ENCODE data around the gene TEAD2. TPM values are rescaled to one million over a fixed set of nuclear protein-coding genes. Genes with fewer than 3 reads are reported as not detected.
"Not testable (repeated sequence)": the region's sequence is repeated elsewhere in the genome, so short reads cannot be mapped to it uniquely, and the experiment has no call there.

Gene TEAD2
- total RNA-seq, 1 experiment from 2014 or later, result 2.4 TPM

- Mint-ChIP-seq H3K4me1 (ENCODE audit: low read depth, unreplicated experiment) (no peaks in the 10 kb centered on the region), H3K36me3 (ENCODE audit: insufficient read depth, unreplicated experiment) (no peaks in the 10 kb centered on the region), H3K4me3 (ENCODE audit: low read depth, unreplicated experiment) (no peak overlapping the region), H3K27me3 (ENCODE audit: unreplicated experiment) (peaks cover 29% of the 10 kb centered on the region), H3K9me3 (ENCODE audit: low read depth, unreplicated experiment) (peaks cover 7% of the 10 kb centered on the region), H3K27ac (ENCODE audit: unreplicated experiment) (no peak overlapping the region)
- CTCF ChIA-PET, result interaction anchor here (0.6 to 1.1 kb wide), 5 partner anchors 17 to 1560 kb away, joined by 3 to 10 read pairs (median 4); no protein-coding TSS in a partner anchor
- no TSS peak for BruUV-seq (replicated peaks)
- intact Hi-C loops (cut with micrococcal nuclease; ENCODE audit: unreplicated experiment), result no loop called here
- DNase-seq, result no peak
- no peak for TF ChIP-seq CTCF (IDR thresholded peaks at IDR 0.05; ENCODE audit: unreplicated experiment)
Observed at GRCh38 chr19:49318296-49318695, 43.9 kb downstream of the TEAD2 start.

DNA sequence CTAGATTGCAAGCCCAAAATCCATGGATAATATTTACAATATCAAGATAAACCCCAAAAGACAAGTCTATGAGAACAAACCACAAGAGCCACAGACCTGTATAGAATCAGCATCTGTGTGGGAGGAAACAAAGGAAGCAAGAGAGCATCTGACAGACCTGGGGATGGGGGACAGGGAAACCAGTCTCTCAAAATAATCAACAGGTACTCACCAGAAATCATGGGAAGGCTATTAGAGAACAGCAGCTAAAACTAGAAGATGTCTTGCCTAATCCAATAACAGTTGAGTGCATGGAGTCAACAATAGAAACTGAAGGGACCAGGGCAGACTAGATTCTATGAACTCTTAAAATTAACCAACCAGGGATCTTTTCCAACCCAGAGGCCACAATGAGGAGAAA is 45.9 kb downstream of the TEAD2 start:
- BruUV-seq (replicated peaks), result no TSS peak
- Mint-ChIP-seq H3K27ac (ENCODE audit: unreplicated experiment) (no peak overlapping the region), H3K4me1 (ENCODE audit: low read depth, unreplicated experiment) (no peaks in the 10 kb centered on the region), H3K27me3 (ENCODE audit: unreplicated experiment) (peaks cover 46% of the 10 kb centered on the region), H3K4me3 (ENCODE audit: low read depth, unreplicated experiment) (no peak overlapping the region), H3K36me3 (ENCODE audit: insufficient read depth, unreplicated experiment) (no peaks in the 10 kb centered on the region), H3K9me3 (ENCODE audit: low read depth, unreplicated experiment) (peaks cover 7% of the 10 kb centered on the region)
- CTCF ChIA-PET, result no interaction called here
- no peak for TF ChIP-seq CTCF (IDR thresholded peaks at IDR 0.05; ENCODE audit: unreplicated experiment)
- intact Hi-C loops (cut with micrococcal nuclease; ENCODE audit: unreplicated experiment), result no loop called here
- DNase-seq, result no peak

DNA sequence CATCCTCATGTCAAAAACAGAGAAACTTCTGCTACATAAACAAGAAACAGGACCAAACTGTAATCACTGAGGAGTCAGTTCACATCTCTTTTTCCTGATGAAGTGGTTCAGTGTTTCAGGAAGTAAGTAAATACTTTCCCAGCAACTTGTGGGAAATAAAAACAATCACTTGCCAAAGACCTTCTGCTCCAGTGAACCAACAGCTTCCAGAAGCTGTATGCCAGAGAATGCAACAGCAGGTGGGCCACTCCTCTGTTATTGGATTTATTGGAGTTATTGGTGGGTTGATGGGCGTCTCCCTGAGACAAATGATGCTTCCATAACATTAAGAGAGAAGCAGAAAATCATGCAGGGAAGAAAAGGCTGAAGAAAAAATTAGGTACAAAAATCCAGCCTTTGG is 47.1 kb downstream of the TEAD2 start:
- Mint-ChIP-seq H3K4me3 (ENCODE audit: low read depth, unreplicated experiment) (no peak overlapping the region), H3K27me3 (ENCODE audit: unreplicated experiment) (peaks cover 57% of the 10 kb centered on the region), H3K36me3 (ENCODE audit: insufficient read depth, unreplicated experiment) (no peaks in the 10 kb centered on the region), H3K4me1 (ENCODE audit: low read depth, unreplicated experiment) (no peaks in the 10 kb centered on the region), H3K27ac (ENCODE audit: unreplicated experiment) (no peak overlapping the region), H3K9me3 (ENCODE audit: low read depth, unreplicated experiment) (peaks cover 7% of the 10 kb centered on the region)
- intact Hi-C loops (cut with micrococcal nuclease; ENCODE audit: unreplicated experiment), result no loop called here
- TF ChIP-seq CTCF (IDR thresholded peaks at IDR 0.05; ENCODE audit: unreplicated experiment), result no peak
- CTCF ChIA-PET, result no interaction called here
- DNase-seq, result no peak
- no TSS peak for BruUV-seq (replicated peaks)

DNA sequence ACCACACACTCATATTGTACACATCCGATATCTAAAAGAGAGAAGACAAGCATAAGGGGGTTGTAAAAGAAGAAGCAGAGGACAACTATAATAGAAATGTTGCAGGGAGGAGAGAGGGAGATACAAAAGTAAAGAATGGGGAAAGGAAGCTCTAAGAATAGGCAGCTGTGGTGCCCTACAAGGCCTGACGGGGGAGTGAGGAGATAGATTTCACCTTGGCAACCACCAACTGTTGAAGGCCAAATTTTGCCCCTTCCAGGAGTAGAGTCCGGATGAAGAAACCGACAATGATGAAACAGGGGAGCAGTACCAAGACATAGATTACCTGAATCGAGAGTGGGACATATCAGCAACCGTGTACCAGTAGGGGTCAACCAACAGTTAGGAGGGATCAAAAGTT is 53.1 kb downstream of the TEAD2 start:
- intact Hi-C loops (cut with micrococcal nuclease; ENCODE audit: unreplicated experiment), result no loop called here
- no peaks in the 10 kb centered on the region for H3K4me1 Mint-ChIP-seq (ENCODE audit: low read depth, unreplicated experiment)
- CTCF ChIA-PET, result interaction anchor here (0.6 kb wide), 2 partner anchors 10 to 103 kb away, joined by 3 read pairs; no protein-coding TSS in a partner anchor

DNA sequence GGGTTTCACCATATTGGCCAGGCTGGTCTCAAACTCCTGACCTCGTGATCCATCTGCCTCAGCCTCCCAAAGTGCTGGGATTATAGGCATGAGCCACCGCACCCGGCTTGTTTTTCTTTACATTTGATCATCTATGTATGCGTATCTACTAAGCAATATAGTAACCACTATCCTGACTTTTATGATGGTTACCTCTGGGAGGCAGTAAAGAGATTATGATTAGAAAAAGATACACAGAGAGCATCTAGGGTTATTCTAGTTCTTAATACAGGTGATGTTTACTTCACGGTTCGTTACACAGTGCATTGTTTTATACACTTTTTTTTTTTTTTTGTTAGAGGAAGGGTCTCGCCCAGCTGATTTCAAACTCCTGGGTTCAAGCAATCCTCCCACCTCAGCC is 55.5 kb downstream of the TEAD2 start:
- H3K36me3 Mint-ChIP-seq (ENCODE audit: insufficient read depth, unreplicated experiment); BruUV-seq (replicated peaks); H3K9me3 Mint-ChIP-seq (ENCODE audit: low read depth, unreplicated experiment); H3K4me1 Mint-ChIP-seq (ENCODE audit: low read depth, unreplicated experiment); CTCF ChIA-PET; H3K4me3 Mint-ChIP-seq (ENCODE audit: low read depth, unreplicated experiment); H3K27ac Mint-ChIP-seq (ENCODE audit: unreplicated experiment); intact Hi-C loops (cut with micrococcal nuclease; ENCODE audit: unreplicated experiment); DNase-seq: not testable (repeated sequence)
- peaks cover 62% of the 10 kb centered on the region for H3K27me3 Mint-ChIP-seq (ENCODE audit: unreplicated experiment)

More for the DNA sequence above, 53.1 kb downstream of the TEAD2 start:
- H3K27ac Mint-ChIP-seq (ENCODE audit: unreplicated experiment), result no peak overlapping the region
- no peak for TF ChIP-seq CTCF (IDR thresholded peaks at IDR 0.05; ENCODE audit: unreplicated experiment)
- peaks cover 57% of the 10 kb centered on the region for H3K27me3 Mint-ChIP-seq (ENCODE audit: unreplicated experiment)
- no peak overlapping the region for H3K4me3 Mint-ChIP-seq (ENCODE audit: low read depth, unreplicated experiment)
- no TSS peak for BruUV-seq (replicated peaks)
- no peak for DNase-seq
- no peaks in the 10 kb centered on the region for H3K36me3 Mint-ChIP-seq (ENCODE audit: insufficient read depth, unreplicated experiment)
- H3K9me3 Mint-ChIP-seq (ENCODE audit: low read depth, unreplicated experiment), result no peaks in the 10 kb centered on the region
